H9 (cell line): Measurements from ENCODE around the gene ERP27. TPM values are rescaled to one million over a fixed set of nuclear protein-coding genes. Genes with fewer than 3 reads are reported as not detected.

Experiments
- DNase-seq: peaks from one replicate; pipeline ENCODE4 v3.0.0-alpha.2; 2017
- H2AFZ ChIP-seq: one replicate; pipeline ENCODE4 v1.6.1; 2013; ENCODE audit warnings: mild to moderate bottlenecking, low read length, control low read depth, moderate library complexity
- H2AK5ac ChIP-seq: 2 replicates; pipeline ENCODE4 v1.6.1; 2013; ENCODE audit warnings: low read length, control low read depth, mixed read lengths; ENCODE audit not compliant: insufficient read length
- H2BK120ac ChIP-seq: one replicate; pipeline ENCODE4 v1.6.1; 2013; ENCODE audit warnings: low read depth, mild to moderate bottlenecking, low read length, control low read depth, inconsistent platforms; ENCODE audit not compliant: poor library complexity, severe bottlenecking
- H2BK12ac ChIP-seq: 2 replicates; pipeline ENCODE4 v1.6.1; 2013; ENCODE audit warnings: low read length, control low read depth, mixed read lengths, low read depth; ENCODE audit not compliant: insufficient read length
- H2BK15ac ChIP-seq: 2 replicates; pipeline ENCODE4 v1.6.1; 2013; ENCODE audit warnings: low read depth, low read length, control low read depth
- H2BK20ac ChIP-seq: one replicate; pipeline ENCODE4 v1.6.1; 2013; ENCODE audit warnings: low read depth, mild to moderate bottlenecking, low read length, control low read depth, inconsistent platforms; ENCODE audit not compliant: poor library complexity, severe bottlenecking
- H2BK5ac ChIP-seq: 2 replicates; pipeline ENCODE4 v1.6.1; 2013; ENCODE audit warnings: low read length, control low read depth, mixed read lengths; ENCODE audit not compliant: insufficient read length
- H3K14ac ChIP-seq: 2 replicates; pipeline ENCODE4 v1.6.1; 2013; ENCODE audit warnings: low read length, control low read depth; ENCODE audit not compliant: insufficient read depth
- H3K18ac ChIP-seq: 2 replicates; pipeline ENCODE4 v1.6.1; 2013; ENCODE audit warnings: low read depth, mild to moderate bottlenecking, mixed read lengths, low read length, control low read depth; ENCODE audit not compliant: insufficient read length
- H3K23ac ChIP-seq: 2 replicates; pipeline ENCODE4 v1.6.1; 2013; ENCODE audit warnings: low read length, control low read depth, mixed read lengths, low read depth; ENCODE audit not compliant: insufficient read length
- H3K23me2 ChIP-seq: 2 replicates; pipeline ENCODE4 v1.6.1; 2013; ENCODE audit warnings: low read depth, mild to moderate bottlenecking, mixed read lengths, low read length, control low read depth; ENCODE audit not compliant: insufficient read length, poor library complexity, severe bottlenecking
- H3K27ac ChIP-seq: 2 replicates; pipeline ENCODE4 v1.5.1; 2013; ENCODE audit warnings: low read length, control low read depth, mixed read lengths, low read depth; ENCODE audit not compliant: insufficient read length
- H3K27me3 ChIP-seq: 2 replicates; pipeline ENCODE4 v1.6.1; 2013; ENCODE audit warnings: low read length, control low read depth, inconsistent platforms; ENCODE audit not compliant: insufficient read depth
- H3K4ac ChIP-seq: 2 replicates; pipeline ENCODE4 v1.6.1; 2013; ENCODE audit warnings: low read depth, mild to moderate bottlenecking, control low read depth, inconsistent platforms, low read length, moderate library complexity
- H3K4me1 ChIP-seq: 2 replicates; pipeline ENCODE4 v1.6.1; 2013; ENCODE audit warnings: low read length, control low read depth, inconsistent platforms; ENCODE audit not compliant: insufficient read depth
- H3K4me2 ChIP-seq: 2 replicates; pipeline ENCODE4 v1.6.1; 2013; ENCODE audit warnings: low read length, control low read depth, mixed read lengths; ENCODE audit not compliant: insufficient read length, insufficient read depth
- H3K56ac ChIP-seq: 2 replicates; pipeline ENCODE4 v1.6.1; 2013; ENCODE audit warnings: low read depth, mild to moderate bottlenecking, mixed read lengths, low read length, control low read depth; ENCODE audit not compliant: insufficient read length
- H3K79me1 ChIP-seq: 2 replicates; pipeline ENCODE4 v1.6.1; 2013; ENCODE audit warnings: low read depth, mild to moderate bottlenecking, moderate library complexity, low read length, control low read depth, inconsistent platforms; ENCODE audit not compliant: insufficient read depth, poor library complexity, severe bottlenecking
- H3K79me2 ChIP-seq: 2 replicates; pipeline ENCODE4 v1.6.1; 2013; ENCODE audit warnings: low read length, control low read depth, inconsistent platforms; ENCODE audit not compliant: insufficient read depth
- H3K9ac ChIP-seq: 2 replicates; pipeline ENCODE4 v1.6.1; 2013; ENCODE audit warnings: low read length, control low read depth, mixed read lengths; ENCODE audit not compliant: insufficient read length; ENCODE audit errors: extremely low read depth
- H3K9me3 ChIP-seq: one replicate; pipeline ENCODE4 v1.6.1; 2013; ENCODE audit warnings: low read depth, low read length, inconsistent platforms; ENCODE audit not compliant: control insufficient read depth
- H3T11ph ChIP-seq: one replicate; pipeline ENCODE4 v1.6.1; 2013; ENCODE audit warnings: mild to moderate bottlenecking, low read length, control low read depth, inconsistent platforms
- H4K20me1 ChIP-seq: one replicate; pipeline ENCODE4 v1.6.1; 2013; ENCODE audit not compliant: control insufficient read depth, insufficient read length, insufficient read depth
- H4K5ac ChIP-seq: 2 replicates; pipeline ENCODE4 v1.6.1; 2013; ENCODE audit warnings: low read depth, mild to moderate bottlenecking, mixed read lengths, low read length, control low read depth; ENCODE audit not compliant: insufficient read length
- H4K8ac ChIP-seq: replicated peaks from 2 replicates; pipeline ENCODE4 v1.6.1; 2013; ENCODE audit warnings: low read length, control low read depth, mixed read lengths, low read depth; ENCODE audit not compliant: insufficient read length
- H4K91ac ChIP-seq: 2 replicates; pipeline ENCODE4 v1.6.1; 2013; ENCODE audit warnings: low read depth, mild to moderate bottlenecking, moderate library complexity, mixed read lengths, low read length, control low read depth; ENCODE audit not compliant: insufficient read length
- H3K27ac Mint-ChIP-seq, 3 experiments: 2 replicates in 2 of 3; 3 replicates in 1 of 3; pipeline ENCODE4 v1.8.0; 2020 to 2021; ENCODE audit warnings: mixed read lengths in 3 of 3, mild to moderate bottlenecking in 1 of 3, moderate library complexity in 1 of 3
- H3K27me3 Mint-ChIP-seq: 2 replicates; pipeline ENCODE4 v1.8.0; 2021; ENCODE audit warnings: low read depth, mild to moderate bottlenecking, moderate library complexity, mixed read lengths
- H3K36me3 Mint-ChIP-seq, 3 experiments: 2 replicates in 2 of 3; 3 replicates in 1 of 3; pipeline ENCODE4 v1.8.0; 2020 to 2021; ENCODE audit warnings: low read depth in 3 of 3, mixed read lengths in 3 of 3; ENCODE audit not compliant: insufficient read depth in 1 of 3
- H3K4me1 Mint-ChIP-seq, 2 experiments: 2 replicates each; pipeline ENCODE4 v1.8.0; 2020; ENCODE audit warnings: mixed read lengths in 2 of 2
- H3K4me3 Mint-ChIP-seq, 2 experiments: 2 replicates in 1 of 2; 3 replicates in 1 of 2; pipeline ENCODE4 v1.8.0; 2020 to 2021; ENCODE audit warnings: mild to moderate bottlenecking in 2 of 2, mixed read lengths in 2 of 2, moderate library complexity in 1 of 2
- H3K9me3 Mint-ChIP-seq, 2 experiments: 2 replicates in 1 of 2; 3 replicates in 1 of 2; pipeline ENCODE4 v1.8.0; 2020; ENCODE audit warnings: mild to moderate bottlenecking in 2 of 2, mixed read lengths in 2 of 2, moderate library complexity in 1 of 2
- WGBS: extraction: QIAGEN DNeasy Blood & Tissue Kit; methylation state at CpG from one replicate; pipeline ENCODE4 v1.1.7; 2013; ENCODE audit warnings: missing lambda C conversion rate, low lambda C conversion rate, mixed read lengths; ENCODE audit not compliant: insufficient read length; ENCODE audit errors: extremely low coverage; 5-methylcytosine and 5-hydroxymethylcytosine counted together
- total RNA-seq: library from RNA; stranded (reverse); gene quantifications from 2 replicates; pipeline ENCODE4 v1.2.1, GENCODE V29; 2021
- TF ChIP-seq, protein P1 (sequence below): fragments of 200-600 bp; sonication (generic); conservative IDR thresholded peaks from 3 replicates; pipeline ENCODE4 v1.8.0; 2021; ENCODE audit warnings: antibody characterized with exemption, mild to moderate bottlenecking

Gene ERP27
- total RNA-seq, 1 experiment from 2014 or later = not detected

- Histone ChIP-seq H3K9ac (no peak overlapping the region), H3K79me1 (no peaks in the 10 kb centered on the region), H3K23me2 (no peaks in the 10 kb centered on the region), H3K27ac (no peak overlapping the region), H4K5ac (no peak overlapping the region), H3K23ac (no peak overlapping the region), H2BK20ac (no peak overlapping the region), H3K4ac (no peak overlapping the region), H2BK5ac (no peak overlapping the region), H3K18ac (no peak overlapping the region), H3K14ac (no peak overlapping the region), H3K56ac (no peak overlapping the region), H2BK12ac (no peak overlapping the region), H3T11ph (no peak overlapping the region), H3K4me2 (no peak overlapping the region), H4K20me1 (no peaks in the 10 kb centered on the region), H2AK5ac (no peak overlapping the region), H2BK15ac (no peak overlapping the region), H3K27me3 (no peaks in the 10 kb centered on the region), H2AFZ (no peak overlapping the region), H2BK120ac (no peak overlapping the region), H3K79me2 (no peaks in the 10 kb centered on the region; the same call in 1 of the 2 replicates), H4K91ac (no peak overlapping the region), H4K8ac (no peak overlapping the region), H3K9me3 (no peaks in the 10 kb centered on the region), H3K4me1 (no peaks in the 10 kb centered on the region)
- WGBS = no CpG with 5 or more reads among the region's 2 CpGs
- Mint-ChIP-seq H3K27me3 (no peaks in the 10 kb centered on the region), H3K4me1 (no peaks in the 10 kb centered on the region), H3K36me3 (no peaks in the 10 kb centered on the region), H3K27ac (no peak overlapping the region), H3K4me3 (no peak overlapping the region), H3K9me3 (no peaks in the 10 kb centered on the region)
- TF ChIP-seq, protein P1, sequence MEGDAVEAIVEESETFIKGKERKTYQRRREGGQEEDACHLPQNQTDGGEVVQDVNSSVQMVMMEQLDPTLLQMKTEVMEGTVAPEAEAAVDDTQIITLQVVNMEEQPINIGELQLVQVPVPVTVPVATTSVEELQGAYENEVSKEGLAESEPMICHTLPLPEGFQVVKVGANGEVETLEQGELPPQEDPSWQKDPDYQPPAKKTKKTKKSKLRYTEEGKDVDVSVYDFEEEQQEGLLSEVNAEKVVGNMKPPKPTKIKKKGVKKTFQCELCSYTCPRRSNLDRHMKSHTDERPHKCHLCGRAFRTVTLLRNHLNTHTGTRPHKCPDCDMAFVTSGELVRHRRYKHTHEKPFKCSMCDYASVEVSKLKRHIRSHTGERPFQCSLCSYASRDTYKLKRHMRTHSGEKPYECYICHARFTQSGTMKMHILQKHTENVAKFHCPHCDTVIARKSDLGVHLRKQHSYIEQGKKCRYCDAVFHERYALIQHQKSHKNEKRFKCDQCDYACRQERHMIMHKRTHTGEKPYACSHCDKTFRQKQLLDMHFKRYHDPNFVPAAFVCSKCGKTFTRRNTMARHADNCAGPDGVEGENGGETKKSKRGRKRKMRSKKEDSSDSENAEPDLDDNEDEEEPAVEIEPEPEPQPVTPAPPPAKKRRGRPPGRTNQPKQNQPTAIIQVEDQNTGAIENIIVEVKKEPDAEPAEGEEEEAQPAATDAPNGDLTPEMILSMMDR = no peak
- DNase-seq = no peak
These were observed 22.6 kb downstream of the ERP27 start for GRCh38 chr12:14915736-14916135.
